Omental fat pad (tissue), 4 donors: ENCODE measurements around the gene MPL. TPM values are rescaled to one million over a fixed set of nuclear protein-coding genes. Genes with fewer than 3 reads are reported as not detected.
A peak's percentile ranks its signal among the peaks of the same experiment; 100 is the strongest.

Experiments
- ATAC-seq: fragments of 150-250 bp; one replicate; pipeline ENCODE4 v1.9.1; 2016; ENCODE audit warnings: mild to moderate bottlenecking, moderate library complexity; ENCODE audit not compliant: low FRiP score
- DNase-seq: peaks from one replicate; pipeline ENCODE4 v3.0.0-alpha.2; 2019; ENCODE audit warnings: low spot score
- total RNA-seq, 4 donors: library from RNA; depleted of rRNA; stranded (reverse); fragments of >200 nt; gene quantifications; one replicate each; pipeline ENCODE4 v1.1.0, GENCODE V29; 2016
- TF ChIP-seq, protein P1 (sequence below), 3 donors: fragments of 450-650 bp; IDR thresholded peaks; one replicate each; pipeline ENCODE4 v1.5.1; 2016 to 2017; ENCODE audit warnings: antibody characterized with exemption in 3 of 3, mild to moderate bottlenecking in 3 of 3, moderate library complexity in 2 of 3

The MPL gene
- total RNA-seq, 4 donors from 2014 or later: 0.36 to 0.44 TPM; not detected in 2

DNA sequence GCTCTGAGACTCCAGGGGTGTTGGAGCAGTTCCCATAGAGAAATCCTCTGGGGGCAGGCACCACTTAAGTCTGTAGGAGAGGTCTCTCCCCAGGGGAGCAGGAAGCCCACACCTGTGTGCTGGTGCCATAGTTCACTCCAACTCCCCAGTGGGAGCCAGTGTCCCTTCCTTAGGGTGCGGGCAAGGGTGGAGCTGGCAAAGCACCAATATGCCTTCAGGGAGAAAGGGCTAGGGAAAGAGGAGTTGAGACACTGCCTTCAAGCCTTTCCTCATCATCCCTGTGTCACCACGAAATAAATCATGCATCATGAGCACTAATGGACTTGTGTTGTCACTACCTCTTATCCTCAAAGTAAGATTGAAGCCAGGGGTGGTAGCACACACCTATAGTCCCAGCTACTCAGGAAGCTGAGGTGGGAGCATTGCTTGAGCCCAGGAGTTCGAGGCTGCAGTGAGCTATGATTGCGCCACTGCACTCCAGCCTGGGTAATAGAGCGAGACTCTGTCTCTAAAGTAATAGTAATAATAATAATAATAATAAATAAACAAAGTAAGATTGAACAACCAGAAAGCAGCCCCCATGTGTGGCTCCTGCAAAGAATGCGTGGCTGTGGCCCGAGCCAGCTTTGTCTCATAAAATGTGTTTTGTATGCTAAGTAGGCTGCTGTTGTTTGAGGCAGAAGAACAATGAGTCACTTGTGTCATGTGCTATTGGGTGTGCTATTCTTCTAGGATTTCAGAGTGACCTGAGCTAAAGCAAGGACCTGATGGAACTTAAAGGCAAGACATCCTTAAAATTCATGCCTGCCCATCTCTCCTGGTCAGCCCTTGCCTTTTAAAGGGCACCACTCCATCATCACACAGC, 43.5 kb upstream of the MPL start:
- DNase-seq: no peak
- no peak for ATAC-seq
- TF ChIP-seq, protein P1, sequence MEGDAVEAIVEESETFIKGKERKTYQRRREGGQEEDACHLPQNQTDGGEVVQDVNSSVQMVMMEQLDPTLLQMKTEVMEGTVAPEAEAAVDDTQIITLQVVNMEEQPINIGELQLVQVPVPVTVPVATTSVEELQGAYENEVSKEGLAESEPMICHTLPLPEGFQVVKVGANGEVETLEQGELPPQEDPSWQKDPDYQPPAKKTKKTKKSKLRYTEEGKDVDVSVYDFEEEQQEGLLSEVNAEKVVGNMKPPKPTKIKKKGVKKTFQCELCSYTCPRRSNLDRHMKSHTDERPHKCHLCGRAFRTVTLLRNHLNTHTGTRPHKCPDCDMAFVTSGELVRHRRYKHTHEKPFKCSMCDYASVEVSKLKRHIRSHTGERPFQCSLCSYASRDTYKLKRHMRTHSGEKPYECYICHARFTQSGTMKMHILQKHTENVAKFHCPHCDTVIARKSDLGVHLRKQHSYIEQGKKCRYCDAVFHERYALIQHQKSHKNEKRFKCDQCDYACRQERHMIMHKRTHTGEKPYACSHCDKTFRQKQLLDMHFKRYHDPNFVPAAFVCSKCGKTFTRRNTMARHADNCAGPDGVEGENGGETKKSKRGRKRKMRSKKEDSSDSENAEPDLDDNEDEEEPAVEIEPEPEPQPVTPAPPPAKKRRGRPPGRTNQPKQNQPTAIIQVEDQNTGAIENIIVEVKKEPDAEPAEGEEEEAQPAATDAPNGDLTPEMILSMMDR (IDR thresholded peaks at IDR 0.05): no peak

DNA sequence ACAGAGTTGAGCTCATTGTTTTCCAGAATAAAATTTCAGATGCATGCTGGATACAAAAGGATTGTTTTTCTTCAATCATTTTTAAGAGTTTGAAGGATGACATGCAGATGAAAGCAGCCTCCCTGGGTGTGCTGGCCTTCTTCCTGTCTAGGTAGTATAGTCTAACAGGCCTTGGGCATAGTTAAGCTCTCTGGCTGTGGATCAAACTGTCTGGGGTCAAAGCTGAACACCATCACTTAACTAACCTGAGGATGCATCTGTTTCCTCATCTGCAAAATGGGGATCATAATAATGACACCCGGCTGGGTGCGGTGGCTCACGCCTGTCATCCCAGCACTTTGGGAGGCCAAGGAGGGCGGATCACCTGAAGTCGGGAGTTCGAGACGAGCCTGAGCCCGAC, 42.9 kb upstream of the MPL start:
- TF ChIP-seq, protein P1 (IDR thresholded peaks at IDR 0.05): no peak
- ATAC-seq: no peak
- no peak for DNase-seq

DNA sequence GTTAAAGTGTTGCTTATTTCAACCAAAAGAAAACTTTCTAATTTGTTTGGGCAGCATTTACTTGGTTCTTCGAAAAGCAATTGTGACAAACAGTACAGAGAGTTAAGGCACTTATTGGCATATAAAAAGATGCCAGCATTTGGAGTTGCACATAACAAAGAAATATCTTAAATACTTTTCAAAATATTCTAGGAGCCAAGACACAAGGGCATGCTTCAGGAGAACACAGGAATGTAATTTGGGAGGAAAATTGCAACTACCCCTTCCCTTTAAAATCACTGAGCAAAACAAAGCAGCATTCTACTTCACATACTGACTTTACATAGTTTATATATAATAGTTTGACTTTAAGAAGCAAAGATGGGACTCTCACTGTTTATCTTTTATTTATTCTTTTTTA, 41.4 kb upstream of the MPL start:
- TF ChIP-seq, protein P1 (IDR thresholded peaks at IDR 0.05): no peak
- no peak for DNase-seq
- ATAC-seq: no peak

DNA sequence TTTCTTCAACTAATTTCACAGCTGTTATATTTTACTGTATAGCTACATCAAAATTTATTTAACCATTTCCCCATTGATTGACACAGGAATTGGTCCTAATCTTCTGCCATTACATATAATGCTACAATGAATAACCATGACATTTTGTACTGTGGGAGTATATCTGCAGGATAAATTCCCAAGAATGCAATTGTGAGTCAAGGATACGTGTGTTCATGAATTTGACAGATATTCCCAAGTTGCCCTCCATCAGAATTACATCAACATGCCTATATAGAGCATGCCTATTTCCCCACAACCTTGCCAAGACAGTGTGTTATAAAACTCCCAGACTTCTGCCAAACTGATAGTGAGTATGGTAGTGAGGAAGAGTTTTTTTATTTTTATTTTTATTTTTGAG, 39.6 kb upstream of the MPL start:
- no peak for DNase-seq
- TF ChIP-seq, protein P1 (IDR thresholded peaks at IDR 0.05): no peak
- ATAC-seq: no peak

DNA sequence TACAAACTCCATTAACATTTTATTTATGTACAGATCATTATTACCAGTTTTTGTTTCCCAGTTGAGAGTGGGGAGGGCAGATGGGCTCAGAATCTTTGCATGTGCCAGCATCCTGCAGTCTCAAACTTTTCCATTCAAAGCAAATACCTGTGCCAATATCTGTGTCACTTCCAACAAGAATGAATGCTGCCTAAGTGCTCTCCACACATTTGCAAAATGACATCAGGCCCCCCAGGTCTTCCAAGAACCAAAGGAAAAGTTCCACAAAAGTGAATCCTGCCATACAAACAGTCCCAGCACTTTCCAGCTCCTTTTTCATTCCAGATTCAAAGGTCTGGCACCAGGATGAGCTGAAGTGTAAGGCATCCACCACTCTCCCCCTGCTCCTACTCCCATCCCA, 38.5 kb upstream of the MPL start:
- TF ChIP-seq, protein P1 (IDR thresholded peaks at IDR 0.05): no peak
- no peak for DNase-seq
- no peak for ATAC-seq

DNA sequence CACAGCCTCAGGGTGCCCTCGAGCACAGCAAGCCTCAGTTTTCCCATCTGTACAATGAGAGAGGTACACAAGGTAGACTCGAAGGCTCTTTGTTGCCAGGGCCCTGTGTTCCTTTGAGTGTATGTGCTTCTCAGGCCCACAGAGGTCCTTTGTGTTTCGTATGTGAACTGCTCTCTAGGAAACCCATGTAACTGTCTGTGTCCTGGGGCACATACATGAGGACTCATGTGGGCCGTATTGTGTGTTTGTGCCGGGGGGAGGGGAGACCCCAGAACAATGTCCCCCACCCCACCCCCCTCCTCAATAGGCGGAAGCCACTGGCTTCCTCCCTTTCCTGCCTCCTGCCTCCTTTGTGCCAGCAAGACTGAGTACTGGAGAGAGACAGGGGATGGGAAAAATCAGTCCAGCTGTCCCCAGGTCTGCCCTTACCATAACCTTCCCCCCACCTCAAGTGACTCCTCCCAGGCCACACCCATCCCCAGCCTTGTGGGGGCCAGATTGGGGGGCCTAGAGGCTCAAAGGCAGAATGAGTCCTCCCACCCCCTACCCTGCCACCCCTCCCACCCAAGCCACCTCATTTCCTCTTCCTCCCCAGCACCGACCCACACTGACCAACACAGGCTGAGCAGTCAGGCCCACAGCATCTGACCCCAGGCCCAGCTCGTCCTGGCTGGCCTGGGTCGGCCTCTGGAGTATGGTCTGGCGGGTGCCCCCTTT, 37.1 kb upstream of the MPL start, which contains the start of gene TIE1:
Gene TIE1 (plus strand): TSS at position 605 of the 717 bp plus-strand sequence. CDS start 90 bp downstream, at position 695.
- DNase-seq (no peak), ATAC-seq (peak; percentile 49)
- TF ChIP-seq, protein P1 (IDR thresholded peaks at IDR 0.05): no peak
